A549 (cell line): ENCODE results near the gene CCDC77.

Experiments used
- CBX8 ChIP-seq: fragments of 200-600 bp; sonication (generic); IDR thresholded peaks from 2 replicates; pipeline ENCODE4 v1.6.1; 2016
- CEBPB ChIP-seq, 2 experiments: fragments of >200 bp in 1 of 2; sonication (Bioruptor Twin) in 1 of 2; formaldehyde crosslinking in 1 of 2; IDR thresholded peaks; 2 replicates each; pipeline ENCODE4 v1.6.1; 2012 to 2016
- EP300 ChIP-seq, 2 experiments: fragments of >200 bp; sonication (Bioruptor Twin); formaldehyde crosslinking; IDR thresholded peaks; 2 replicates in 1 of 2; 3 replicates in 1 of 2; pipeline ENCODE4 v1.6.1; 2016 to 2017
- NPAS2 ChIP-seq: fragments of 250-450 bp; sonication (Bioruptor Pico); IDR thresholded peaks from 2 replicates; pipeline ENCODE4 v1.8.0; 2022; ENCODE audit warnings: mild to moderate bottlenecking, moderate library complexity, borderline replicate concordance
- NR3C1 ChIP-seq: fragments of >200 bp; sonication (Bioruptor Twin); formaldehyde crosslinking; IDR thresholded peaks from 3 replicates; pipeline ENCODE4 v1.6.1; 2017
- POLR2A ChIP-seq: IDR thresholded peaks from 2 replicates; pipeline ENCODE4 v1.6.1; 2012; ENCODE audit warnings: mild to moderate bottlenecking, low read length
- SMC3 ChIP-seq: fragments of >200 bp; sonication (Bioruptor Twin); formaldehyde crosslinking; IDR thresholded peaks from 3 replicates; pipeline ENCODE4 v1.6.1; 2018; ENCODE audit warnings: inconsistent platforms
- TF ChIP-seq, protein P1 (sequence below): fragments of >200 bp; sonication (Bioruptor Twin); formaldehyde crosslinking; IDR thresholded peaks from 3 replicates; pipeline ENCODE4 v1.5.1; 2016
- TF ChIP-seq, protein P2 (sequence below): fragments of 200-600 bp; sonication (generic); IDR thresholded peaks from 2 replicates; pipeline ENCODE4 v1.6.1; 2016; ENCODE audit warnings: antibody characterized with exemption, mild to moderate bottlenecking, moderate library complexity

DNA sequence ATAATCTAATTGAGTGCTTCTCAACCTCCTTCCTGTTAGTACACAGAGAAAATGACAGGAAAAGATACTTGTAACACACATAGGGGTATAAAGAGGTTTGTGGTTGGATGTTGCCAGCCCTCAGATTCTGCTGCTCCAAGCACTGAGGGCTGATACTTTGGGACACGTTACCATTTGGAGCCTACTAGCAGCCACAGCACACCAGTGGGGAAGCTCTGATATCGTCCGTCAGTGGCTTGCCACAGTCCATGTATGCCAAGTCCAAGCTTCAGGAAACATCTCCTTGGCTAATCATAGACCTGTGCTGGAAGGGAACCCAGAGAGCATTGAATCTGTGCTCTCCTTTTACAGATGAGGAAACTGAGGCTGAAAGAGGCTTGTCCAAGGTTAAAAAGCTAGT, 80.6 kb downstream of the CCDC77 start:
- TF ChIP-seq EP300 (IDR thresholded peaks at IDR 0.05) (no peak), NPAS2 (CRISPR knock-in tag) (no peak), CBX8 (no peak), SMC3 (no peak), NR3C1 (no peak), POLR2A (no peak), CEBPB (IDR thresholded peaks at IDR 0.05) (no peak)
- TF ChIP-seq, protein P1, sequence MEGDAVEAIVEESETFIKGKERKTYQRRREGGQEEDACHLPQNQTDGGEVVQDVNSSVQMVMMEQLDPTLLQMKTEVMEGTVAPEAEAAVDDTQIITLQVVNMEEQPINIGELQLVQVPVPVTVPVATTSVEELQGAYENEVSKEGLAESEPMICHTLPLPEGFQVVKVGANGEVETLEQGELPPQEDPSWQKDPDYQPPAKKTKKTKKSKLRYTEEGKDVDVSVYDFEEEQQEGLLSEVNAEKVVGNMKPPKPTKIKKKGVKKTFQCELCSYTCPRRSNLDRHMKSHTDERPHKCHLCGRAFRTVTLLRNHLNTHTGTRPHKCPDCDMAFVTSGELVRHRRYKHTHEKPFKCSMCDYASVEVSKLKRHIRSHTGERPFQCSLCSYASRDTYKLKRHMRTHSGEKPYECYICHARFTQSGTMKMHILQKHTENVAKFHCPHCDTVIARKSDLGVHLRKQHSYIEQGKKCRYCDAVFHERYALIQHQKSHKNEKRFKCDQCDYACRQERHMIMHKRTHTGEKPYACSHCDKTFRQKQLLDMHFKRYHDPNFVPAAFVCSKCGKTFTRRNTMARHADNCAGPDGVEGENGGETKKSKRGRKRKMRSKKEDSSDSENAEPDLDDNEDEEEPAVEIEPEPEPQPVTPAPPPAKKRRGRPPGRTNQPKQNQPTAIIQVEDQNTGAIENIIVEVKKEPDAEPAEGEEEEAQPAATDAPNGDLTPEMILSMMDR, result no peak
- TF ChIP-seq, protein P2, sequence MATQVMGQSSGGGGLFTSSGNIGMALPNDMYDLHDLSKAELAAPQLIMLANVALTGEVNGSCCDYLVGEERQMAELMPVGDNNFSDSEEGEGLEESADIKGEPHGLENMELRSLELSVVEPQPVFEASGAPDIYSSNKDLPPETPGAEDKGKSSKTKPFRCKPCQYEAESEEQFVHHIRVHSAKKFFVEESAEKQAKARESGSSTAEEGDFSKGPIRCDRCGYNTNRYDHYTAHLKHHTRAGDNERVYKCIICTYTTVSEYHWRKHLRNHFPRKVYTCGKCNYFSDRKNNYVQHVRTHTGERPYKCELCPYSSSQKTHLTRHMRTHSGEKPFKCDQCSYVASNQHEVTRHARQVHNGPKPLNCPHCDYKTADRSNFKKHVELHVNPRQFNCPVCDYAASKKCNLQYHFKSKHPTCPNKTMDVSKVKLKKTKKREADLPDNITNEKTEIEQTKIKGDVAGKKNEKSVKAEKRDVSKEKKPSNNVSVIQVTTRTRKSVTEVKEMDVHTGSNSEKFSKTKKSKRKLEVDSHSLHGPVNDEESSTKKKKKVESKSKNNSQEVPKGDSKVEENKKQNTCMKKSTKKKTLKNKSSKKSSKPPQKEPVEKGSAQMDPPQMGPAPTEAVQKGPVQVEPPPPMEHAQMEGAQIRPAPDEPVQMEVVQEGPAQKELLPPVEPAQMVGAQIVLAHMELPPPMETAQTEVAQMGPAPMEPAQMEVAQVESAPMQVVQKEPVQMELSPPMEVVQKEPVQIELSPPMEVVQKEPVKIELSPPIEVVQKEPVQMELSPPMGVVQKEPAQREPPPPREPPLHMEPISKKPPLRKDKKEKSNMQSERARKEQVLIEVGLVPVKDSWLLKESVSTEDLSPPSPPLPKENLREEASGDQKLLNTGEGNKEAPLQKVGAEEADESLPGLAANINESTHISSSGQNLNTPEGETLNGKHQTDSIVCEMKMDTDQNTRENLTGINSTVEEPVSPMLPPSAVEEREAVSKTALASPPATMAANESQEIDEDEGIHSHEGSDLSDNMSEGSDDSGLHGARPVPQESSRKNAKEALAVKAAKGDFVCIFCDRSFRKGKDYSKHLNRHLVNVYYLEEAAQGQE, result no peak
